HL-60 (cell line): ENCODE data around the gene MAGIX.

Experiments used
- DNase-seq, 2 experiments: peaks; one replicate each; pipeline ENCODE4 v3.0.0-alpha.2; 2010 to 2020; ENCODE audit warnings: low read depth in 1 of 2, low spot score in 1 of 2
- H3K27ac ChIP-seq: fragments of 250-450 bp; sonication (Bioruptor Pico); replicated peaks from 2 replicates; pipeline ENCODE4 v1.5.1; 2020; ENCODE audit warnings: mild to moderate bottlenecking, moderate library complexity
- H3K27me3 ChIP-seq: fragments of 250-450 bp; sonication (Bioruptor Pico); 2 replicates; pipeline ENCODE4 v1.5.1; 2021; ENCODE audit warnings: mild to moderate bottlenecking, moderate library complexity; ENCODE audit not compliant: insufficient read depth, poor library complexity, severe bottlenecking
- H3K4me3 ChIP-seq: replicated peaks from 2 replicates; pipeline ENCODE4 v1.5.1; 2011; ENCODE audit warnings: mild to moderate bottlenecking, control low read depth, low read length; ENCODE audit not compliant: insufficient read depth
- CTCF ChIP-seq: IDR thresholded peaks from one replicate; pipeline ENCODE4 v1.5.1; 2011; ENCODE audit warnings: low read length, control low read depth, inconsistent platforms; ENCODE audit not compliant: insufficient read depth
- GABPA ChIP-seq: IDR thresholded peaks from 2 replicates; pipeline ENCODE4 v1.6.1; 2012; ENCODE audit warnings: low read depth
- POLR2AphosphoS5 ChIP-seq: IDR thresholded peaks from 2 replicates; pipeline ENCODE4 v1.6.1; 2012; ENCODE audit warnings: low read depth
- REST ChIP-seq: IDR thresholded peaks from 2 replicates; pipeline ENCODE4 v1.6.1; 2012; ENCODE audit warnings: low read depth; ENCODE audit not compliant: insufficient replicate concordance
- SPI1 ChIP-seq: IDR thresholded peaks from 2 replicates; pipeline ENCODE4 v1.6.1; 2012; ENCODE audit warnings: low read depth, mild to moderate bottlenecking, borderline replicate concordance

Gene MAGIX

GRCh38 chrX:49211074-49211473 is 48.5 kb downstream of the MAGIX start:
- no peaks in the 10 kb centered on the region for H3K27me3 ChIP-seq
- H3K27ac ChIP-seq: no peak overlapping the region
- TF ChIP-seq POLR2AphosphoS5: no peak
- no peak for TF ChIP-seq GABPA
- no peak for TF ChIP-seq REST
- TF ChIP-seq CTCF: no peak
- no peak for TF ChIP-seq SPI1
- H3K4me3 ChIP-seq: no peak overlapping the region
- no peak for DNase-seq

GRCh38 chrX:49212209-49212608 is 49.7 kb downstream of the MAGIX start:
- TF ChIP-seq REST: no peak
- TF ChIP-seq CTCF: no peak
- no peak for TF ChIP-seq POLR2AphosphoS5
- no peak for TF ChIP-seq SPI1
- no peak for TF ChIP-seq GABPA
- DNase-seq: no peak
- Histone ChIP-seq H3K27me3 (no peaks in the 10 kb centered on the region), H3K4me3 (no peak overlapping the region), H3K27ac (no peak overlapping the region)

GRCh38 chrX:49212861-49213260 is 50.3 kb downstream of the MAGIX start:
- TF ChIP-seq GABPA (no peak), POLR2AphosphoS5 (no peak), CTCF (no peak), SPI1 (no peak), REST (no peak)
- H3K4me3 ChIP-seq: no peak overlapping the region
- H3K27me3 ChIP-seq: no peaks in the 10 kb centered on the region
- H3K27ac ChIP-seq: no peak overlapping the region
- no peak for DNase-seq
